GM12878 (cell line): ENCODE results near the gene BEGAIN. TPM values are rescaled to one million over a fixed set of nuclear protein-coding genes. Genes with fewer than 3 reads are reported as not detected.

Experiments used
- ATAC-seq: fragments of 200-7000 bp; cut with Tn5 transposase; 3 replicates; pipeline ENCODE4 v1.9.1; 2020; ENCODE audit warnings: mild to moderate bottlenecking, moderate library complexity
- BruUV-seq: library from RNA; stranded (reverse); fragments of 400-500 nt; replicated peaks from 2 replicates; lab custom pipeline; 2021; lab: Mats Ljungman, UMichigan
- CTCF ChIA-PET: fragments of 300-600 bp; sonication (Branson Sonifier 250); formaldehyde crosslinking; extraction: SDS; loops from one replicate; lab custom pipeline; 2021; ENCODE audit warnings: inconsistent platforms; lab: Yijun Ruan, JAX
- POLR2A ChIA-PET: fragments of 350-600 bp; formaldehyde crosslinking; extraction: SDS; loops from one replicate; lab custom pipeline; 2021; ENCODE audit warnings: inconsistent platforms; lab: Charles Lee
- RAD21 ChIA-PET: fragments of 300-600 bp; sonication (Branson Sonifier 250); formaldehyde crosslinking; loops from one replicate; lab custom pipeline; 2023; ENCODE audit warnings: antibody characterized with exemption; ENCODE audit not compliant: unreplicated experiment; lab: Charles Lee
- SMC1A ChIA-PET: fragments of 300-600 bp; sonication (Branson Sonifier 250); formaldehyde crosslinking; loops from one replicate; lab custom pipeline; 2023; ENCODE audit not compliant: unreplicated experiment, uncharacterized antibody; lab: Charles Lee
- DNase-seq: peaks from one replicate; pipeline ENCODE4 v3.0.0-alpha.2; 2011; ENCODE audit warnings: low read depth, low spot score
- FAIRE-seq: peaks from 3 replicates; lab custom pipeline; 2011; peaks lifted over from hg19 to GRCh38; lab: Jason Lieb, UNC
- H2AFZ ChIP-seq: 2 replicates; pipeline ENCODE4 v1.6.0; 2011; ENCODE audit warnings: low read depth, low read length, control low read depth; ENCODE audit not compliant: control insufficient read depth
- H3K27ac ChIP-seq: 2 replicates; pipeline ENCODE4 v1.5.1; 2011; ENCODE audit warnings: control low read depth; ENCODE audit not compliant: control insufficient read depth, insufficient read depth
- H3K27me3 ChIP-seq, 2 experiments: replicated peaks in 1 of 2; 2 replicates each; pipeline versions ENCODE4 v1.6.0 to v1.6.1; 2011; ENCODE audit warnings: low read length in 1 of 2; ENCODE audit not compliant: control insufficient read depth in 2 of 2, insufficient read depth in 2 of 2
- H3K36me3 ChIP-seq, 2 experiments: 2 replicates each; pipeline ENCODE4 v1.5.1; 2011; ENCODE audit warnings: low read length in 1 of 2; ENCODE audit not compliant: control insufficient read depth in 2 of 2, insufficient read depth in 2 of 2
- H3K4me1 ChIP-seq: 2 replicates; pipeline ENCODE4 v1.6.1; 2011; ENCODE audit warnings: mild to moderate bottlenecking, low read length, moderate library complexity, mixed read lengths; ENCODE audit not compliant: control insufficient read depth, insufficient read depth
- H3K4me2 ChIP-seq: 2 replicates; pipeline ENCODE4 v1.6.0; 2011; ENCODE audit warnings: control low read depth; ENCODE audit not compliant: control insufficient read depth, insufficient read depth
- H3K4me3 ChIP-seq: fragments of 200-600 bp; sonication (generic); 2 replicates; pipeline ENCODE4 v1.5.1; 2016
- H3K79me2 ChIP-seq: 2 replicates; pipeline ENCODE4 v1.6.0; 2011; ENCODE audit warnings: low read length; ENCODE audit not compliant: control insufficient read depth, insufficient read depth
- H3K9ac ChIP-seq: 2 replicates; pipeline ENCODE4 v1.8.0; 2011; ENCODE audit warnings: low read length, control low read depth, mixed read lengths; ENCODE audit not compliant: control insufficient read depth, insufficient read depth
- H3K9me3 ChIP-seq: replicated peaks from 3 replicates; pipeline ENCODE4 v1.5.1; 2011; ENCODE audit warnings: mild to moderate bottlenecking, low read length; ENCODE audit not compliant: control insufficient read depth, insufficient read depth
- H4K20me1 ChIP-seq: 2 replicates; pipeline ENCODE4 v1.6.0; 2011; ENCODE audit not compliant: control insufficient read depth, insufficient read depth
- BCL11A ChIP-seq: IDR thresholded peaks from 2 replicates; pipeline ENCODE4 v1.6.1; 2011; ENCODE audit warnings: low read depth, low read length
- CBX5 ChIP-seq: sonication (generic); IDR thresholded peaks from 2 replicates; pipeline ENCODE4 v1.6.1; 2016; ENCODE audit warnings: low read depth, moderate library complexity, mild to moderate bottlenecking, inconsistent platforms
- CUX1 ChIP-seq: IDR thresholded peaks from 2 replicates; pipeline ENCODE4 v1.6.1; 2012; ENCODE audit warnings: improper control_type of control experiment, low read depth, low read length; ENCODE audit not compliant: insufficient replicate concordance
- FOXM1 ChIP-seq: IDR thresholded peaks from 2 replicates; pipeline ENCODE4 v1.6.1; 2012; ENCODE audit warnings: low read depth, mild to moderate bottlenecking, inconsistent platforms, low read length, moderate library complexity
- IKZF2 ChIP-seq, 2 experiments: fragments of 450-650 bp; IDR thresholded peaks; 2 replicates each; pipeline ENCODE4 v1.6.1; 2017; ENCODE audit warnings: mild to moderate bottlenecking in 2 of 2, moderate library complexity in 2 of 2
- KAT2A ChIP-seq: conservative IDR thresholded peaks from 2 replicates; pipeline ENCODE4 v1.6.1; 2011; ENCODE audit warnings: low read depth, low read length; ENCODE audit not compliant: control insufficient read depth
- KLF5 ChIP-seq: fragments of 450-650 bp; IDR thresholded peaks from 2 replicates; pipeline ENCODE4 v1.6.1; 2014; ENCODE audit warnings: mild to moderate bottlenecking; ENCODE audit not compliant: partially characterized antibody
- NR2C1 ChIP-seq: fragments of 450-650 bp; IDR thresholded peaks from 2 replicates; pipeline ENCODE4 v1.6.1; 2017; ENCODE audit warnings: antibody characterized with exemption, mild to moderate bottlenecking, moderate library complexity
- POLR2AphosphoS2 ChIP-seq: IDR thresholded peaks from 2 replicates; pipeline ENCODE4 v1.6.1; 2011; ENCODE audit warnings: low read depth, mild to moderate bottlenecking, low read length, improper control_type of control experiment, moderate library complexity
- RCOR1 ChIP-seq: conservative IDR thresholded peaks from 2 replicates; pipeline ENCODE4 v1.6.1; 2012; ENCODE audit warnings: low read depth, low read length, improper control_type of control experiment
- RFX5 ChIP-seq: IDR thresholded peaks from 2 replicates; pipeline ENCODE4 v1.6.1; 2011; ENCODE audit warnings: low read depth, low read length, improper control_type of control experiment
- SIX5 ChIP-seq: IDR thresholded peaks from 2 replicates; pipeline ENCODE4 v1.6.1; 2011; ENCODE audit warnings: mild to moderate bottlenecking, low read depth, low read length, moderate library complexity; ENCODE audit not compliant: severe bottlenecking
- YBX1 ChIP-seq: fragments of 450-650 bp; IDR thresholded peaks from 2 replicates; pipeline ENCODE4 v1.6.1; 2016; ENCODE audit warnings: antibody characterized with exemption
- ZBED1 ChIP-seq: IDR thresholded peaks from 2 replicates; pipeline ENCODE4 v1.6.1; 2016; ENCODE audit warnings: borderline replicate concordance
- WGBS: methylation state at CpG from one replicate; pipeline ENCODE4 v1.1.6; 2016; ENCODE audit warnings: low lambda C conversion rate; ENCODE audit not compliant: insufficient replicate concordance, insufficient coverage; ENCODE audit errors: missing lambda C conversion rate; 5-methylcytosine and 5-hydroxymethylcytosine counted together
- in situ Hi-C: fragments of 300-500 bp; cut with MboI; formaldehyde crosslinking; loops from 9 replicates; pipeline ENCODE4 v1.14.3; 2018; ENCODE audit warnings: mixed read lengths
- intact Hi-C: fragments of 100-400 bp; cut with micrococcal nuclease; formaldehyde crosslinking; loops from one replicate; pipeline ENCODE4 v1.14.2; 2022; ENCODE audit not compliant: unreplicated experiment
- polyA plus RNA-seq, 11 experiments: library from polyadenylated mRNA; depleted of rRNA in 4 of 11; unstranded in 6 of 11; stranded (reverse) in 5 of 11; fragments of >200 nt; fragmentation: Nextera tagmentation in 4 of 11; fragmentation: Illumina TruSeq in 1 of 11; extraction: Ambion mirVana in 4 of 11; extraction: Trizol in 1 of 11; gene quantifications; 1 replicate in 1 of 11; 2 replicates in 10 of 11; pipeline versions ENCODE4 v1.2.1 to v1.2.3, GENCODE V29; 2011 to 2016; ENCODE audit warnings: inconsistent platforms in 2 of 11, missing spikeins in 2 of 11, low read depth in 1 of 11
- total RNA-seq, 4 experiments: library from RNA; depleted of rRNA in 3 of 4; stranded (reverse); fragments of >200 nt in 3 of 4; fragmentation: Illumina TruSeq in 1 of 4; extraction: Trizol in 1 of 4; gene quantifications; 2 replicates each; pipeline versions ENCODE4 v1.2.1 to v1.2.3, GENCODE V29; 2013 to 2021

Gene BEGAIN
- total and polyA plus RNA-seq, 10 of the 15 experiments (the other 5 are each of a cell fraction or from before 2014, with no cell fraction given) = 0.01 to 0.31 (median 0.06) TPM; not detected in 5

DNA sequence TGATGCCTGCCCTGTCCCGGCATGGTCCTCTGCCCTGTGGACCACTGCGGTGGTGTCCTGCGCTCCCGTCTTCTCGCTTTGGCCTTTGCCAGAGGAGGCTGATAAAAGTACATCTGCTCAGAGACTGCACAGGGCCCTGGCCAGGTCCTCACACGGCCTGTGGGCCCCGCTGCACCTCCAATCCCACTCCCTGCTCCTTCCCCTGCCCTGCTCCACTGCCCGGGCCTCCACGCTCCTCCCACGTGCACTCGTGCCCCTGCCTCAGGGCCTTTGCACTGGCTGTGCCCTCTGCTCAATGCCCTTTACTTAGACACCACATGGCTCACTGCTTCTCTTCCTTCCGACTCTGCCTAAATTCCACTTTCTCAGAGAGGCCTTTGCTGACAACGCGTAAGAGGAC is 49.3 kb upstream of the BEGAIN start:
- DNase-seq = no peak
- ChIA-PET POLR2A (no interaction called here), RAD21 (no interaction called here), SMC1A (no interaction called here), CTCF (interaction anchor here (0.9 to 2.8 kb wide), 3 partner anchors 9 to 253 kb away, joined by 4 to 7 read pairs (median 4); no protein-coding TSS in a partner anchor)
- no peak for ATAC-seq
- no peak overlapping the region for H3K27ac ChIP-seq
- H3K79me2 ChIP-seq = no peaks in the 10 kb centered on the region
- no peak overlapping the region for H3K9ac ChIP-seq
- no peaks in the 10 kb centered on the region for H3K36me3 ChIP-seq
- intact Hi-C loops (no loop called here), in situ Hi-C loops (no loop called here)
- H3K4me1 ChIP-seq = peaks cover 11% of the 10 kb centered on the region
- no peaks in the 10 kb centered on the region for H4K20me1 ChIP-seq
- no peak overlapping the region for H3K4me2 ChIP-seq
- 58% methylated on average over 14 of the region's 14 CpGs for WGBS
- H3K4me3 ChIP-seq = no peak overlapping the region
- no peak for TF ChIP-seq POLR2AphosphoS2
- no peak for TF ChIP-seq CBX5
- no peak for TF ChIP-seq SIX5
- H3K27me3 ChIP-seq = no peaks in the 10 kb centered on the region; a peak in 2 of 4 replicates
- H3K9me3 ChIP-seq = no peaks in the 10 kb centered on the region
- no TSS peak for BruUV-seq
- no peak for FAIRE-seq
- no peak overlapping the region for H2AFZ ChIP-seq

- H3K27me3 ChIP-seq = no peaks in the 10 kb centered on the region; a peak in 2 of 4 replicates
- no peak for FAIRE-seq
- no peak for DNase-seq
- H3K4me1 ChIP-seq = no peaks in the 10 kb centered on the region
- ChIA-PET SMC1A (no interaction called here), POLR2A (interaction anchor here (1.0 kb wide), 1 partner anchor 12 kb away, joined by 3 read pairs; no protein-coding TSS in a partner anchor), CTCF (interaction anchor here (1.4 kb wide), 1 partner anchor 12 kb away, joined by 7 read pairs; no protein-coding TSS in a partner anchor), RAD21 (no interaction called here)
- no peak overlapping the region for H3K4me2 ChIP-seq
- no peak for ATAC-seq
- 41% methylated on average over 11 of the region's 11 CpGs for WGBS
- no peak overlapping the region for H3K27ac ChIP-seq
- H3K9ac ChIP-seq = no peak overlapping the region
- no peaks in the 10 kb centered on the region for H3K9me3 ChIP-seq
- no peaks in the 10 kb centered on the region for H3K79me2 ChIP-seq
- H4K20me1 ChIP-seq = no peaks in the 10 kb centered on the region
- H3K4me3 ChIP-seq = no peak overlapping the region
- in situ Hi-C loops = no loop called here
- no TSS peak for BruUV-seq
- H2AFZ ChIP-seq = no peak overlapping the region
- no peaks in the 10 kb centered on the region for H3K36me3 ChIP-seq
- intact Hi-C loops = no loop called here
- TF ChIP-seq BCL11A (no peak), CUX1 (no peak), RFX5 (no peak), YBX1 (no peak), ZBED1 (no peak), RCOR1 (no peak), KAT2A (no peak), KLF5 (no peak), FOXM1 (no peak), NR2C1 (no peak), IKZF2 (IDR thresholded peaks at IDR 0.05) (no peak)
Measured at GRCh38 chr14:100634026-100634425, 46.8 kb upstream of the BEGAIN start.
